Placental epithelial cell (primary cell): Measurements from ENCODE around the gene OR6C74. TPM values are rescaled to one million over a fixed set of nuclear protein-coding genes. Genes with fewer than 3 reads are reported as not detected.

Experiments used
- total RNA-seq: library from RNA; depleted of rRNA; stranded (reverse); fragments of >200 nt; gene quantifications from 2 replicates; pipeline ENCODE4 v1.2.3, GENCODE V29; 2012

Gene OR6C74
- not detected in 2 replicates for total RNA-seq

GRCh38 chr12:55244309-55244708 lies at the start of gene OR6C74:
Gene OR6C74 (plus strand): TSS chr12:55244609. CDS start chr12:55247288, 2,679 bp downstream.

DNA sequence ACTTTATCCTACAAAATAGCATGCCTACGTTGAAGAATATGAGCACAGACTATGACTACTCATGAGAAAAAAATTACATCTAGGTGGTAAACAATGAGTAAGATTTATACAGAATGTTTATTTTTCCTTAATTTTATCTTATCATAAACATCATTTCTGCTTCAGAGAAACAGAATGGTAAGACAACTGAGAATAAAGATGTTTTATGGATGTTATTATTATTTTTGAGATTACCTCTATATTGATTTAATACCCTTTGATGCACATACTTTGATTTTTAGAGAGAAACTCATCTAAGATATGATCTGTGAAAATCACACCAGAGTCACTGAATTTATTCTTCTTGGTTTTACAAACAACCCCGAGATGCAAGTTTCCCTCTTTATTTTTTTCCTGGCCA lies 23.7 kb upstream of the OR6C74 start, which contains the start of gene OR10A7:
Gene OR10A7 (plus strand): TSS at position 301 of the 400 bp plus-strand sequence. CDS start 0 bp downstream, at position 301.

Other genes starting within 250 kb of the OR6C74 start
- not detected in 2 replicates for gene NEUROD4, start 224.6 kb upstream of the OR6C74 start, total RNA-seq
- gene OR9K2, start 118.2 kb upstream of the OR6C74 start, total RNA-seq = not detected in 2 replicates
- not detected in 2 replicates for gene OR10A7, start 23.6 kb upstream of the OR6C74 start, total RNA-seq
- gene OR6C6, start 52.0 kb downstream of the OR6C74 start, total RNA-seq = not detected in 2 replicates
- not detected in 2 replicates for gene OR6C1, start 69.7 kb downstream of the OR6C74 start, total RNA-seq
- not detected in 2 replicates for gene OR6C3, start 86.1 kb downstream of the OR6C74 start, total RNA-seq
- gene OR6C75, start 118.4 kb downstream of the OR6C74 start, total RNA-seq = not detected in 2 replicates
- not detected in 2 replicates for gene OR6C65, start 155.9 kb downstream of the OR6C74 start, total RNA-seq
- gene OR6C76, start 181.6 kb downstream of the OR6C74 start, total RNA-seq = not detected in 2 replicates
- not detected in 2 replicates for gene OR6C2, start 199.5 kb downstream of the OR6C74 start, total RNA-seq
- not detected in 2 replicates for gene OR6C70, start 225.5 kb downstream of the OR6C74 start, total RNA-seq
- gene OR6C68, start 247.8 kb downstream of the OR6C74 start, total RNA-seq = not detected in 2 replicates